WTC11 (cell line): ENCODE measurements around the gene MTTP. TPM values are rescaled to one million over a fixed set of nuclear protein-coding genes. Genes with fewer than 3 reads are reported as not detected.

ENCODE experiments used
- ATAC-seq: fragments of 200-7000 bp; cut with Tn5 transposase; 2 replicates; pipeline ENCODE4 v1.10.0; 2021; ENCODE audit warnings: mild to moderate bottlenecking, moderate library complexity
- CTCF ChIA-PET: fragments of 300-600 bp; sonication (Branson Sonifier 250); formaldehyde crosslinking; loops from one replicate; lab custom pipeline; 2021; ENCODE audit warnings: antibody characterized with exemption; lab: Charles Lee
- POLR2A ChIA-PET: fragments of 350-600 bp; sonication (Branson Sonifier 250); formaldehyde crosslinking; loops from one replicate; lab custom pipeline; 2021; ENCODE audit warnings: antibody characterized with exemption; lab: Charles Lee
- DNase-seq: peaks from one replicate; pipeline ENCODE4 v3.0.0; 2021; ENCODE audit warnings: low spot score
- H3K27ac Mint-ChIP-seq: 2 replicates; pipeline ENCODE4 v1.8.0; 2021; ENCODE audit warnings: mixed read lengths
- H3K27me3 Mint-ChIP-seq: 2 replicates; pipeline ENCODE4 v1.8.0; 2021; ENCODE audit warnings: low read depth, mild to moderate bottlenecking, moderate library complexity, mixed read lengths
- H3K36me3 Mint-ChIP-seq: 2 replicates; pipeline ENCODE4 v1.8.0; 2021; ENCODE audit warnings: mixed read lengths
- H3K4me1 Mint-ChIP-seq: 2 replicates; pipeline ENCODE4 v1.8.0; 2022; ENCODE audit warnings: mixed read lengths
- H3K4me3 Mint-ChIP-seq: 2 replicates; pipeline ENCODE4 v1.8.0; 2021; ENCODE audit warnings: mild to moderate bottlenecking, moderate library complexity, mixed read lengths
- H3K9me3 Mint-ChIP-seq: 2 replicates; pipeline ENCODE4 v1.8.0; 2021; ENCODE audit warnings: mixed read lengths
- AFF4 ChIP-seq: sonication (generic); formaldehyde crosslinking; IDR thresholded peaks from 2 replicates; pipeline ENCODE4 v1.8.1; 2023; ENCODE audit warnings: mild to moderate bottlenecking, missing genetic modification reagents, borderline replicate concordance
- CBFB ChIP-seq: sonication (generic); formaldehyde crosslinking; IDR thresholded peaks from 2 replicates; pipeline ENCODE4 v1.8.1; 2022; ENCODE audit warnings: mild to moderate bottlenecking, low read depth, missing genetic modification reagents
- CREM ChIP-seq: sonication (generic); formaldehyde crosslinking; IDR thresholded peaks from 2 replicates; pipeline ENCODE4 v1.8.1; 2022; ENCODE audit warnings: mild to moderate bottlenecking, missing genetic modification reagents, moderate library complexity
- E2F1 ChIP-seq: sonication (generic); formaldehyde crosslinking; IDR thresholded peaks from 2 replicates; pipeline ENCODE4 v1.8.0; 2022; ENCODE audit warnings: mild to moderate bottlenecking, missing genetic modification reagents
- ERG ChIP-seq: fragments of 250-450 bp; sonication (Bioruptor Pico); IDR thresholded peaks from 2 replicates; pipeline ENCODE4 v1.8.0; 2021; ENCODE audit warnings: mild to moderate bottlenecking
- ESRRA ChIP-seq: sonication (generic); formaldehyde crosslinking; IDR thresholded peaks from 2 replicates; pipeline ENCODE4 v1.8.1; 2022; ENCODE audit warnings: mild to moderate bottlenecking, missing genetic modification reagents, borderline replicate concordance
- ETV6 ChIP-seq: sonication (generic); formaldehyde crosslinking; IDR thresholded peaks from 2 replicates; pipeline ENCODE4 v1.8.1; 2022; ENCODE audit warnings: mild to moderate bottlenecking, missing genetic modification reagents
- FOXK1 ChIP-seq: sonication (generic); formaldehyde crosslinking; IDR thresholded peaks from 2 replicates; pipeline ENCODE4 v1.8.0; 2022; ENCODE audit warnings: mild to moderate bottlenecking, moderate library complexity, missing genetic modification reagents
- FOXP1 ChIP-seq: sonication (generic); formaldehyde crosslinking; IDR thresholded peaks from 2 replicates; pipeline ENCODE4 v1.8.0; 2022; ENCODE audit warnings: missing genetic modification reagents, mild to moderate bottlenecking, moderate library complexity, borderline replicate concordance
- JAZF1 ChIP-seq: fragments of 250-450 bp; sonication (Bioruptor Pico); IDR thresholded peaks from 2 replicates; pipeline ENCODE4 v1.9.0; 2021; ENCODE audit warnings: moderate library complexity, mild to moderate bottlenecking, inconsistent platforms
- MLX ChIP-seq: sonication (generic); formaldehyde crosslinking; IDR thresholded peaks from 2 replicates; pipeline ENCODE4 v1.8.1; 2023; ENCODE audit warnings: mild to moderate bottlenecking, missing genetic modification reagents, moderate library complexity
- MYBL2 ChIP-seq: sonication (generic); formaldehyde crosslinking; IDR thresholded peaks from 2 replicates; pipeline ENCODE4 v1.8.1; 2023; ENCODE audit warnings: mild to moderate bottlenecking, moderate library complexity, missing genetic modification reagents
- NR3C1 ChIP-seq: sonication (generic); formaldehyde crosslinking; conservative IDR thresholded peaks from 2 replicates; pipeline ENCODE4 v1.8.1; 2023; ENCODE audit warnings: low read depth, mild to moderate bottlenecking, missing genetic modification reagents
- OVOL2 ChIP-seq: fragments of 250-450 bp; sonication (Bioruptor Pico); IDR thresholded peaks from 2 replicates; pipeline ENCODE4 v1.9.0; 2021; ENCODE audit warnings: mild to moderate bottlenecking, borderline replicate concordance
- PREB ChIP-seq: sonication (generic); formaldehyde crosslinking; IDR thresholded peaks from 2 replicates; pipeline ENCODE4 v1.8.1; 2022; ENCODE audit warnings: mild to moderate bottlenecking, missing genetic modification reagents, moderate library complexity, borderline replicate concordance
- RELA ChIP-seq: sonication (generic); formaldehyde crosslinking; IDR thresholded peaks from 2 replicates; pipeline ENCODE4 v1.8.1; 2022; ENCODE audit warnings: missing genetic modification reagents, mild to moderate bottlenecking, borderline replicate concordance
- SOX15 ChIP-seq: fragments of 250-450 bp; sonication (Bioruptor Pico); IDR thresholded peaks from 2 replicates; pipeline ENCODE4 v1.9.0; 2021; ENCODE audit warnings: mild to moderate bottlenecking
- SP1 ChIP-seq: sonication (generic); formaldehyde crosslinking; conservative IDR thresholded peaks from 2 replicates; pipeline ENCODE4 v1.8.1; 2022; ENCODE audit warnings: missing genetic modification reagents
- ZNF138 ChIP-seq: sonication (generic); formaldehyde crosslinking; conservative IDR thresholded peaks from 2 replicates; pipeline ENCODE4 v1.8.1; 2022; ENCODE audit warnings: mild to moderate bottlenecking, moderate library complexity, missing genetic modification reagents
- ZNF396 ChIP-seq: fragments of 250-450 bp; sonication (Bioruptor Pico); IDR thresholded peaks from 2 replicates; pipeline ENCODE4 v1.8.0; 2021; ENCODE audit warnings: mild to moderate bottlenecking, moderate library complexity, borderline replicate concordance
- total RNA-seq: library from RNA; stranded (reverse); gene quantifications from 3 replicates; pipeline ENCODE4 v1.2.3, GENCODE V29; 2021
- TF ChIP-seq, protein P1 (sequence below): fragments of 250-450 bp; sonication (Bioruptor Pico); conservative IDR thresholded peaks from 2 replicates; pipeline ENCODE4 v1.9.0; 2021; ENCODE audit warnings: mild to moderate bottlenecking

The MTTP gene
- total RNA-seq, 1 experiment from 2014 or later: 0.26 TPM

DNA sequence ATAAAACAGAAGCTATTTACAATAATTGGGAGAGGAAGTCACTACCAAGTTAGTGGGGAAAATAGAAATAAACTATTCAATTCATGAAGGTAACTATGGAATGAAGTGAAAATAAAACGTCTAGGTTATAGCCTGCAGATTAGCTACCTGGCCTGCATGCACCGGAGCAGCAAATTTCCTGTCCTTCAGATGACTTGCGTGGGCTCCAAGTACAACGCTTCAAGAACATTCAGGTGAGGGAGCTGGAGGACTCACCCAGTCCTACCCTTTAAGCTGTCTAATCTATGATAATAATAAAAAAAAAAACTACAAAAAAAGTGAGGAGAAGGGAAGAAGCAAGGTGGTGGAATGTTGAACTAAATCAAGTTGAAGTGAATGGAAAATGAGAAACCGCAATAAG is 69.8 kb downstream of the MTTP start:
- H3K27me3 Mint-ChIP-seq: peaks cover 73% of the 10 kb centered on the region
- H3K4me3 Mint-ChIP-seq: peak overlapping the region; percentile 24
- no peaks in the 10 kb centered on the region for H3K36me3 Mint-ChIP-seq
- H3K4me1 Mint-ChIP-seq: peaks cover 60% of the 10 kb centered on the region
- H3K27ac Mint-ChIP-seq: peak overlapping the region; percentile 61; the same call in 1 of the 2 replicates
- TF ChIP-seq SOX15 (CRISPR knock-in tag) (no peak), MYBL2 (CRISPR knock-in tag) (no peak), CREM (CRISPR knock-in tag) (no peak)
- TF ChIP-seq, all 79 proteins: peak for 0
- peak; percentile 12; the same call in 1 of the 2 replicates for ATAC-seq
- POLR2A ChIA-PET: interaction anchor here (0.7 kb wide), 1 partner anchor 48 kb away, joined by 6 read pairs; no protein-coding TSS in a partner anchor
- DNase-seq: no peak
- H3K9me3 Mint-ChIP-seq: no peaks in the 10 kb centered on the region
- CTCF ChIA-PET: interaction anchor here (0.7 to 1.9 kb wide), 5 partner anchors 37 to 167 kb away, joined by 3 to 11 read pairs (median 5); no protein-coding TSS in a partner anchor

DNA sequence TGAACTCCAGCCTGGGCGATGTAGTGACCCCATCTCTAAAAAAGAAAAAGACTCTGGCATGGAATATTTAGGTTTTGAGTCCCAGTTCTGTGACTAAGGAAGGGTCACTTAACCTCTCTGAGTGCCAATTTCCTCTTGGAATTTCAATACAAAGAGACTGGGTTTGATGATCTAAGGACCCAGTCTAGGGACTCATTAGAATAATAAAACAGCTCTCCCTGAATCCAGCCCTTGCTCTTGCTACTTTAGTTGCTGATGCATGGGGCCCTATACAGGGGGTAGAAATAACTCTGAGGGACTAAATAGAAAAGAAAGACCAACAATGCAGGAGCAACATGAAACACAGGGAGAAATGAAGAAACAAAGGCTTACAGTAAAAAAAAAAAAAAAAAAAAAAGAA is 70.4 kb downstream of the MTTP start:
- ATAC-seq: peak; percentile 95
- H3K27me3 Mint-ChIP-seq: peaks cover 75% of the 10 kb centered on the region

More for the DNA sequence above, 70.4 kb downstream of the MTTP start:
- H3K4me1 Mint-ChIP-seq: peaks cover 60% of the 10 kb centered on the region
- no peaks in the 10 kb centered on the region for H3K9me3 Mint-ChIP-seq
- DNase-seq: no peak
- H3K27ac Mint-ChIP-seq: no peak overlapping the region
- ChIA-PET CTCF (interaction anchor here (0.7 to 1.9 kb wide), 5 partner anchors 36 to 166 kb away, joined by 3 to 11 read pairs (median 5); no protein-coding TSS in a partner anchor), POLR2A (interaction anchor here (0.7 kb wide), 1 partner anchor 49 kb away, joined by 6 read pairs; no protein-coding TSS in a partner anchor)
- TF ChIP-seq PREB (CRISPR knock-in tag) (no peak), ZNF138 (CRISPR knock-in tag) (no peak), MLX (CRISPR knock-in tag) (no peak), OVOL2 (CRISPR knock-in tag) (no peak), CBFB (CRISPR knock-in tag) (no peak), CREM (CRISPR knock-in tag) (no peak), ERG (CRISPR knock-in tag) (no peak), E2F1 (CRISPR knock-in tag) (no peak), FOXP1 (CRISPR knock-in tag) (no peak), SP1 (no peak), NR3C1 (CRISPR knock-in tag) (no peak), ZNF396 (CRISPR knock-in tag) (no peak), FOXK1 (CRISPR knock-in tag) (no peak), ETV6 (CRISPR knock-in tag) (no peak), RELA (CRISPR knock-in tag) (no peak), SOX15 (CRISPR knock-in tag) (no peak), ESRRA (CRISPR knock-in tag) (no peak), AFF4 (CRISPR knock-in tag) (no peak), JAZF1 (CRISPR knock-in tag) (no peak)
- TF ChIP-seq, protein P1, sequence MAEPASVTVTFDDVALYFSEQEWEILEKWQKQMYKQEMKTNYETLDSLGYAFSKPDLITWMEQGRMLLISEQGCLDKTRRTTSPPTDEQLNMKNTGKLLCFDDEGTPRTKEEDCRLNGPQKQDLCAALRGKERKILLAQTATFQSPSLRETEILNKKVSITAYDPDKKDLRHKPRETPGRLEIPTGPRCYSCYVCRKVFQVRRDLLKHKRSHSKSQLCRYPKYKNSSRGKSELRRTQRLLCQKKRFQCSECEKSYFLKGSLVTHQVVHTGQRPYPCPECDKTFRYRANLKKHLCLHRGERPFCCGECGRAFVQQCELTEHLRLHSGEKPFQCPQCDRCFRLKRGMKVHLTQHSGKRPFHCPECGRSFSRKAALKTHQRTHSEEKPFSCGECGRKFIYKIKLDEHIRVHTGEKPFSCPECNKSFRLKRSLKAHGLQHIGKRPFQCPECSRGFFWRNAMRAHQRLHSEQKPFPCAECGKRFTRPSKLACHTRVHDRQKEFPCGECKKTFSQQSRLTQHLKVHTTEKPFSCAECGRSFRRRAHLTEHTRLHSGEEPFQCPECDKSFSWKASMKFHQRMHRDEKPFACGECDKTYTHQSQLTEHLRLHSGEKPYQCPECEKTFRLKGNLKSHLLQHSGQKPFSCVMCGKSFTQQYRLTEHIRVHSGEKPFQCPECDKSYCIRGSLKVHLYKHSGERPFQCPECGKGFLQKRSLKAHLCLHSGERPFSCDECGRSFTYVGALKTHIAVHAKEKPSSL: no peak
- H3K4me3 Mint-ChIP-seq: peak overlapping the region; percentile 24
- no peaks in the 10 kb centered on the region for H3K36me3 Mint-ChIP-seq
